GM23338 (cell line): ENCODE data around the gene SELENOK. TPM values are rescaled to one million over a fixed set of nuclear protein-coding genes. Genes with fewer than 3 reads are reported as not detected.

Source experiments
- ATAC-seq: fragments of 200-7000 bp; cut with Tn5 transposase; 3 replicates; pipeline ENCODE4 v1.9.1; 2020
- DNase-seq: peaks from one replicate; pipeline ENCODE4 v3.0.0-alpha.2; 2015; ENCODE audit warnings: low spot score
- H2AFZ ChIP-seq: fragments of 200-600 bp; sonication (generic); 2 replicates; pipeline ENCODE4 v1.8.0; 2016; ENCODE audit warnings: antibody characterized with exemption, mild to moderate bottlenecking, moderate library complexity
- H3F3A ChIP-seq: fragments of 200-600 bp; sonication (generic); replicated peaks from 2 replicates; pipeline ENCODE4 v1.8.0; 2017; ENCODE audit warnings: antibody characterized with exemption, mixed run types, low read depth
- H3K27ac ChIP-seq: fragments of 200-600 bp; sonication (generic); 2 replicates; pipeline ENCODE4 v1.6.1; 2016; ENCODE audit warnings: low read depth
- H3K27me3 ChIP-seq: fragments of 200-600 bp; sonication (generic); 2 replicates; pipeline ENCODE4 v1.8.0; 2016; ENCODE audit warnings: mild to moderate bottlenecking, mixed run types, moderate library complexity; ENCODE audit not compliant: insufficient read depth
- H3K36me3 ChIP-seq: fragments of 200-600 bp; sonication (generic); 2 replicates; pipeline ENCODE4 v1.8.0; 2016; ENCODE audit warnings: mild to moderate bottlenecking; ENCODE audit not compliant: insufficient read depth
- H3K4me1 ChIP-seq: fragments of 200-600 bp; sonication (generic); 2 replicates; pipeline ENCODE4 v1.8.0; 2016; ENCODE audit warnings: mild to moderate bottlenecking, moderate library complexity; ENCODE audit not compliant: insufficient read depth
- H3K4me2 ChIP-seq: fragments of 200-600 bp; sonication (generic); 2 replicates; pipeline ENCODE4 v1.7.1; 2017; ENCODE audit warnings: mixed run types
- H3K4me3 ChIP-seq: fragments of 200-600 bp; sonication (generic); 2 replicates; pipeline ENCODE4 v1.6.1; 2016; ENCODE audit warnings: mixed run types
- H3K79me2 ChIP-seq: fragments of 200-600 bp; sonication (generic); replicated peaks from 2 replicates; pipeline ENCODE4 v1.8.0; 2017; ENCODE audit warnings: mild to moderate bottlenecking; ENCODE audit not compliant: insufficient read depth
- H3K9me2 ChIP-seq: fragments of 200-600 bp; sonication (generic); 2 replicates; pipeline ENCODE4 v1.8.0; 2017; ENCODE audit not compliant: insufficient read depth
- H4K20me1 ChIP-seq: fragments of 200-600 bp; sonication (generic); replicated peaks from 2 replicates; pipeline ENCODE4 v1.8.0; 2017; ENCODE audit warnings: mild to moderate bottlenecking; ENCODE audit not compliant: insufficient read depth
- H3K27ac Mint-ChIP-seq: 2 replicates; pipeline ENCODE4 v1.8.0; 2020; ENCODE audit warnings: inconsistent platforms, mild to moderate bottlenecking, moderate library complexity, mixed read lengths
- H3K27me3 Mint-ChIP-seq: 3 replicates; pipeline ENCODE4 v1.8.0; 2022; ENCODE audit warnings: low read depth, mild to moderate bottlenecking, moderate library complexity, mixed read lengths, inconsistent platforms; ENCODE audit not compliant: insufficient read depth, poor library complexity
- H3K36me3 Mint-ChIP-seq: 3 replicates; pipeline ENCODE4 v1.8.0; 2021; ENCODE audit warnings: low read depth, mild to moderate bottlenecking, inconsistent platforms, moderate library complexity, mixed read lengths
- H3K4me1 Mint-ChIP-seq: 3 replicates; pipeline ENCODE4 v1.8.0; 2020; ENCODE audit warnings: mild to moderate bottlenecking, inconsistent platforms, mixed read lengths
- H3K4me3 Mint-ChIP-seq: 3 replicates; pipeline ENCODE4 v1.8.0; 2021; ENCODE audit warnings: moderate library complexity, mild to moderate bottlenecking, inconsistent platforms, mixed read lengths
- H3K9me3 Mint-ChIP-seq: 3 replicates; pipeline ENCODE4 v1.8.0; 2020; ENCODE audit warnings: moderate library complexity, mild to moderate bottlenecking, inconsistent platforms, mixed read lengths
- CREB1 ChIP-seq: fragments of 250-450 bp; sonication (Bioruptor Pico); IDR thresholded peaks from 2 replicates; pipeline ENCODE4 v1.5.0; 2020; ENCODE audit warnings: low read depth, mild to moderate bottlenecking, moderate library complexity
- CTCF ChIP-seq, 2 experiments: fragments of 200-600 bp in 1 of 2; sonication (generic) in 1 of 2; conservative IDR thresholded peaks; 2 replicates each; pipeline versions ENCODE4 v1.5.1 to v1.6.1; 2016 to 2017; ENCODE audit warnings: antibody characterized with exemption in 2 of 2, low read depth in 2 of 2, mild to moderate bottlenecking in 2 of 2, moderate library complexity in 1 of 2
- ETS1 ChIP-seq: IDR thresholded peaks from 2 replicates; pipeline ENCODE4 v1.6.1; 2016; ENCODE audit warnings: antibody characterized with exemption
- EZH2 ChIP-seq: fragments of 200-600 bp; sonication (generic); IDR thresholded peaks from one replicate; pipeline ENCODE4 v1.8.0; 2017; ENCODE audit warnings: antibody characterized with exemption, mild to moderate bottlenecking, low read depth; ENCODE audit not compliant: unreplicated experiment
- EZH2phosphoT487 ChIP-seq: fragments of 200-600 bp; sonication (generic); IDR thresholded peaks from one replicate; pipeline ENCODE4 v1.8.1; 2018; ENCODE audit warnings: antibody characterized with exemption; ENCODE audit not compliant: unreplicated experiment
- JUNB ChIP-seq: IDR thresholded peaks from one replicate; pipeline ENCODE4 v1.6.1; 2016; ENCODE audit warnings: antibody characterized with exemption; ENCODE audit not compliant: unreplicated experiment
- NANOG ChIP-seq: IDR thresholded peaks from 2 replicates; pipeline ENCODE4 v1.6.1; 2016; ENCODE audit warnings: antibody characterized with exemption, borderline replicate concordance
- POLR2AphosphoS5 ChIP-seq: IDR thresholded peaks from 2 replicates; pipeline ENCODE4 v1.6.1; 2016; ENCODE audit warnings: antibody characterized with exemption, low read depth
- REST ChIP-seq: IDR thresholded peaks from one replicate; pipeline ENCODE4 v1.6.1; 2018; ENCODE audit warnings: antibody characterized with exemption; ENCODE audit not compliant: unreplicated experiment
- STAT1 ChIP-seq: IDR thresholded peaks from one replicate; pipeline ENCODE4 v1.6.1; 2016; ENCODE audit warnings: antibody characterized with exemption; ENCODE audit not compliant: unreplicated experiment
- ZNF114 ChIP-seq: fragments of 250-450 bp; sonication (Bioruptor Pico); IDR thresholded peaks from 2 replicates; pipeline ENCODE4 v1.5.0; 2020; ENCODE audit warnings: mild to moderate bottlenecking, moderate library complexity
- ZNF331 ChIP-seq: fragments of 250-450 bp; sonication (Bioruptor Pico); IDR thresholded peaks from 2 replicates; pipeline ENCODE4 v1.5.0; 2020; ENCODE audit warnings: low read depth, mild to moderate bottlenecking, moderate library complexity
- ZNF462 ChIP-seq: fragments of 250-450 bp; sonication (Bioruptor Pico); IDR thresholded peaks from 2 replicates; pipeline ENCODE4 v1.5.0; 2020; ENCODE audit warnings: mild to moderate bottlenecking, moderate library complexity
- polyA plus RNA-seq: library from polyadenylated mRNA; unstranded; fragments of >200 nt; fragmentation: Nextera tagmentation; extraction: Ambion mirVana; gene quantifications from 2 replicates; pipeline ENCODE4 v1.2.1, GENCODE V29; 2016
- total RNA-seq: library from RNA; depleted of rRNA; stranded (reverse); fragments of >200 nt; shearing (Covaris generic); gene quantifications from 2 replicates; pipeline ENCODE4 v1.2.3, GENCODE V29; 2014

The SELENOK gene
- total and polyA plus RNA-seq, 2 experiments from 2014 or later, result 21.4 to 168 TPM

GRCh38 chr3:53939086-53939582 lies 47.5 kb upstream of the SELENOK start:
- Mint-ChIP-seq H3K27me3 (no peaks in the 10 kb centered on the region), H3K4me3 (no peak overlapping the region), H3K4me1 (no peaks in the 10 kb centered on the region), H3K27ac (no peak overlapping the region), H3K9me3 (peaks cover 17% of the 10 kb centered on the region), H3K36me3 (peaks cover 10% of the 10 kb centered on the region; the same call in 2 of the 3 replicates)
- no peak for ATAC-seq
- H3K4me3 ChIP-seq, result no peak overlapping the region
- no peak for TF ChIP-seq ZNF462 (CRISPR knock-in tag)
- TF ChIP-seq ETS1, result no peak
- TF ChIP-seq NANOG, result no peak
- TF ChIP-seq CREB1 (CRISPR knock-in tag), result no peak
- no peak for TF ChIP-seq EZH2phosphoT487
- no peak for TF ChIP-seq CTCF (conservative IDR thresholded peaks at IDR 0.05; ENCODE audit: low read depth in 2 of 2)
- no peak for TF ChIP-seq POLR2AphosphoS5
- no peak for TF ChIP-seq REST
- no peak for TF ChIP-seq ZNF331 (CRISPR knock-in tag)
- no peak for TF ChIP-seq STAT1
- TF ChIP-seq JUNB, result no peak
- TF ChIP-seq EZH2, result no peak
- TF ChIP-seq ZNF114 (CRISPR knock-in tag), result no peak
- H3K27me3 ChIP-seq, result no peaks in the 10 kb centered on the region
- H3K27ac ChIP-seq, result no peak overlapping the region
- peaks cover 4% of the 10 kb centered on the region; the same call in 1 of the 2 replicates for H3K36me3 ChIP-seq
- H4K20me1 ChIP-seq, result no peaks in the 10 kb centered on the region
- H3K4me1 ChIP-seq, result no peaks in the 10 kb centered on the region
- no peaks in the 10 kb centered on the region for H3K79me2 ChIP-seq
- H3K4me2 ChIP-seq, result no peak overlapping the region
- no peaks in the 10 kb centered on the region for H3F3A ChIP-seq
- H2AFZ ChIP-seq, result no peak overlapping the region
- no peak for DNase-seq
- no peaks in the 10 kb centered on the region for H3K9me2 ChIP-seq
